Stomach (tissue), 9 donors: ENCODE measurements around the gene FOXC2. TPM values are rescaled to one million over a fixed set of nuclear protein-coding genes. Genes with fewer than 3 reads are reported as not detected.

Experiments
- DNase-seq, 2 donors: peaks; one replicate each; pipeline versions ENCODE4 v3.0.0 to v3.0.0-alpha.2; 2013 to 2019
- H3K27ac ChIP-seq, 5 donors: fragments of 200-600 bp in 4 of 5; sonication (generic) in 4 of 5; one replicate each; pipeline ENCODE4 v1.5.1; 2013 to 2019; ENCODE audit warnings: mild to moderate bottlenecking in 1 of 5, moderate library complexity in 1 of 5
- H3K27me3 ChIP-seq, 3 donors: fragments of 200-600 bp; sonication (generic); one replicate each; pipeline ENCODE4 v1.5.1; 2017 to 2019; ENCODE audit warnings: mixed run types in 1 of 3
- H3K36me3 ChIP-seq, 4 donors: fragments of 200-600 bp; sonication (generic); 1 replicate in 3 of 4; 2 replicates in 1 of 4; pipeline ENCODE4 v1.5.1; 2016 to 2019
- H3K4me1 ChIP-seq, 4 donors: fragments of 200-600 bp; sonication (generic); one replicate each; pipeline ENCODE4 v1.5.1; 2016 to 2019
- H3K4me3 ChIP-seq, 4 donors: fragments of 200-600 bp; sonication (generic) in 3 of 4; one replicate each; pipeline ENCODE4 v1.5.1; 2016 to 2019; ENCODE audit warnings: mild to moderate bottlenecking in 1 of 4
- H3K9me3 ChIP-seq, 4 donors: fragments of 200-600 bp; sonication (generic); one replicate each; pipeline ENCODE4 v1.5.1; 2016 to 2019
- EP300 ChIP-seq: sonication (generic); formaldehyde crosslinking; IDR thresholded peaks from one replicate; pipeline ENCODE4 v1.6.1; 2017; ENCODE audit warnings: antibody characterized with exemption
- POLR2A ChIP-seq, 4 donors: fragments of 450-650 bp; IDR thresholded peaks; one replicate each; pipeline ENCODE4 v1.6.1; 2016; ENCODE audit warnings: antibody characterized with exemption in 4 of 4, control low read depth in 2 of 4, mild to moderate bottlenecking in 1 of 4, moderate library complexity in 1 of 4
- POLR2AphosphoS5 ChIP-seq, 3 donors: sonication (generic); formaldehyde crosslinking; IDR thresholded peaks; one replicate each; pipeline ENCODE4 v1.6.1; 2016; ENCODE audit warnings: antibody characterized with exemption in 3 of 3
- WGBS, 5 donors: extraction: QIAGEN DNeasy Blood & Tissue Kit in 3 of 5; methylation state at CpG; one replicate each; pipeline versions ENCODE4 v1.1.5 to v1.1.7; 2013 to 2018; 5-methylcytosine and 5-hydroxymethylcytosine counted together
- intact Hi-C: fragments of 100-400 bp; cut with DNase I; formaldehyde crosslinking; loops from one replicate; pipeline ENCODE4 v1.15.1; 2023; ENCODE audit warnings: low total_unique reads
- polyA plus RNA-seq, 3 donors: library from polyadenylated mRNA; stranded (reverse); fragments of 200-250 nt; gene quantifications; one replicate each; pipeline ENCODE4 v1.2.3, GENCODE V29; 2013
- total RNA-seq, 5 donors: library from RNA; depleted of rRNA; stranded (reverse); fragments of >200 nt; gene quantifications; one replicate each; pipeline versions ENCODE4 v1.1.0 to v1.2.3, GENCODE V29; 2014 to 2016
- TF ChIP-seq, protein P1 (sequence below), 7 experiments: fragments of 450-650 bp in 4 of 7; fragments of 200-600 bp in 3 of 7; sonication (generic) in 3 of 7; IDR thresholded peaks; one replicate each; pipeline ENCODE4 v1.5.1; 2016 to 2019; ENCODE audit warnings: antibody characterized with exemption in 7 of 7, control low read depth in 2 of 7, mild to moderate bottlenecking in 1 of 7
- donor health status: healthy with polysubstance abuse.
- donor health status: Bipolar disorder and iron deficiency.
- donor health status: healthy.

FOXC2 gene
- total and polyA plus RNA-seq, 8 donors, result 0.08 to 0.18 (median 0.12) TPM; not detected in 5

DNA sequence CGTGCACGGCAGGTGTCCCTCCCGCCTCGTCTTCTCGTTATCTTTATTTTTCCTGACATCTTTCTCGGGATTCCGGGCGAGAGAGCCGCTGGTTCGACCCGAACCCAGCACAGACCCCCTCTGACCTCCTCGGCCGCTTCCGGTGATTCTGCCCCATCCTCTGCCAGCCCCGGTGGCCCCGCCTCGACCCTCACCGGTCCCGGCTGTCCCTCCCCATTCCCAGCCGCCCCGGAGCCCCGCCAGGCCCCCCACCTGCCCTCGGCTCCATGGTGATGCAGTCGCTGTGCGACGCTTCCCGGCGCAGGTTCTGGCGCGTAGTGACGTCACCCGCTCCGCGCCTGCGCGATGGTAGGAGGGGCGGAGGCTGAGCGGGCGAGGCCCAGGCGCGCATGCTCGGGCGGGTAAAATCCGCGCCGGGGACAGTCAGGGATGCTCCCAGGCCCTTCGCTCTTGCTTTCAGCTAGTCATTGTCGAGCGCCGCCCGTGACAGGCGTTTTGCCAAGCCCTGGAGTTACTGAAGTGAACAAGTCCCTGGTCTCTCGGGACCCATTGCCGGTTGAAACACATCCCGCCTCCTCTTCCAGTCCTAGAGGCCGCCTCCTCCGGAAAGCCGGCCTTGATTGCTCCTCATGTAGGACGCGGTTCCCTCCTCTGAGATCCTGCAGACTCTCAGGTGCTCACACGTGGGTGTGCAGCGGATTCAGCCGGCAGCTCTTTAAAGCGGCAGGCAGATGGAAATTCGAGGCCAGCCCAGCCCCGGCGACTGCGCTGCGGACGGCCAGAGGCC, 11.5 kb upstream of the FOXC2 start, which contains the start of gene MTHFSD:
Gene MTHFSD (minus strand): TSS at position 319 of the 787 bp plus-strand sequence. CDS start 51 bp downstream, at position 268.
- WGBS, 5 donors, result 2 to 7% (median 4%) methylated on average over 49 to 70 of the region's 70 CpGs
- TF ChIP-seq, protein P1, sequence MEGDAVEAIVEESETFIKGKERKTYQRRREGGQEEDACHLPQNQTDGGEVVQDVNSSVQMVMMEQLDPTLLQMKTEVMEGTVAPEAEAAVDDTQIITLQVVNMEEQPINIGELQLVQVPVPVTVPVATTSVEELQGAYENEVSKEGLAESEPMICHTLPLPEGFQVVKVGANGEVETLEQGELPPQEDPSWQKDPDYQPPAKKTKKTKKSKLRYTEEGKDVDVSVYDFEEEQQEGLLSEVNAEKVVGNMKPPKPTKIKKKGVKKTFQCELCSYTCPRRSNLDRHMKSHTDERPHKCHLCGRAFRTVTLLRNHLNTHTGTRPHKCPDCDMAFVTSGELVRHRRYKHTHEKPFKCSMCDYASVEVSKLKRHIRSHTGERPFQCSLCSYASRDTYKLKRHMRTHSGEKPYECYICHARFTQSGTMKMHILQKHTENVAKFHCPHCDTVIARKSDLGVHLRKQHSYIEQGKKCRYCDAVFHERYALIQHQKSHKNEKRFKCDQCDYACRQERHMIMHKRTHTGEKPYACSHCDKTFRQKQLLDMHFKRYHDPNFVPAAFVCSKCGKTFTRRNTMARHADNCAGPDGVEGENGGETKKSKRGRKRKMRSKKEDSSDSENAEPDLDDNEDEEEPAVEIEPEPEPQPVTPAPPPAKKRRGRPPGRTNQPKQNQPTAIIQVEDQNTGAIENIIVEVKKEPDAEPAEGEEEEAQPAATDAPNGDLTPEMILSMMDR (IDR thresholded peaks at IDR 0.05), result no peak
- TF ChIP-seq POLR2AphosphoS5 (IDR thresholded peaks at IDR 0.05), result peak; percentile 77 to 98 (median 95)
- Histone ChIP-seq H3K27me3 (peaks cover 0 to 32% (median 4%) of the 10 kb centered on the region in 3 donors), H3K9me3 (no peaks in the 10 kb centered on the region), H3K4me1 (peaks cover 8 to 38% (median 27%) of the 10 kb centered on the region in 4 donors), H3K4me3 (peak within 1 kb of the TSS; percentile 60 to 84 (median 75)), H3K27ac (peak within 1 kb of the TSS; percentile 83 to 94 (median 90)), H3K36me3 (peaks cover 0 to 27% (median 24%) of the 10 kb centered on the region in 4 donors)
- intact Hi-C loops, result no loop called here
- DNase-seq, result peak; percentile 94 to 98

DNA sequence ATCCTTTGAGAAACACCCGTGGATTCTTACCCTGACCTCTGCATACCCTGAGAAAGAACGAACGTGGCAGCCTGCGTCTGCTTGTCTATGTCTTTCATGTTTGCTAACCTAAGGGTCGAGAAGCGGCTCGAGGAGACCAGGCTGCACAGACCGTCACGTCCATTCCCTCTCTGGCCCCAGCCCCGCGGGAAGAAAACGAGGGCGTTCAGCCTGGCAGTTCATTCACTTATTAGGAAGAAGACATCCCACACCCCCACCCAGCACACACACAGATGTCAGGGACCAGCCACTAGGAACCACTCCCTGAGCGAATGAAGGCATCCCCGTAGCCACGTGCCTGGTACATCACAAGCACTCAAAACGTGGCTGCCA, 10.9 kb upstream of the FOXC2 start:
- Histone ChIP-seq H3K36me3 (peaks cover 0 to 21% (median 18%) of the 10 kb centered on the region in 4 donors), H3K27ac (peak overlapping the region in 4 of 5 donors; percentile 83 to 94 (median 91)), H3K4me1 (peaks cover 8 to 38% (median 27%) of the 10 kb centered on the region in 4 donors), H3K4me3 (peak overlapping the region; percentile 60 to 84 (median 75)), H3K9me3 (no peaks in the 10 kb centered on the region), H3K27me3 (peaks cover 0 to 38% (median 5%) of the 10 kb centered on the region in 3 donors)
- 26 to 37% (median 33%) methylated on average over 16 to 17 of the region's 17 CpGs for WGBS, 5 donors
- TF ChIP-seq, protein P1 (IDR thresholded peaks at IDR 0.05), result no peak
- TF ChIP-seq POLR2AphosphoS5 (IDR thresholded peaks at IDR 0.05), result no peak
- no peak for TF ChIP-seq EP300
- TF ChIP-seq POLR2A (IDR thresholded peaks at IDR 0.05), result no peak
- intact Hi-C loops, result no loop called here
- DNase-seq, result no peak

DNA sequence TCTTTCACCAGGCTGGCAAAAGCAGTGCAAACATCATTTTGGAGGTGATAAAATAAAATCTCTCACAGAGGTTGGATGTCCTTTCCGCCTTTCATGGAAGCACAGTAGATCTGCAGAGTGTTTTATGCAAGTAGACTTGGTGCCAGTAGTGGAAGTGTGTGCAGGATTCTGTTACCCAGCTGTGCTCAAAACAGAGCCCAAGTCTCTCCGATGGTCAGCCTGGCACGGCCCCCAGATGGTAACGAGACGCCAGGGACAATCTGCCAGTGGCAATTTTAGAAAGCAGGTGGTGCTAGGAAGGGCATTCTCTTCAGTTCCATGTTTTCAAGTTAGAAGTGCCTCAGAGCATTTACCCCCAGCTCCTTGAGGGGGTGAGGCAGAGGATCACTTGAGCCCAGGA, 10.1 kb upstream of the FOXC2 start:
- intact Hi-C loops, result no loop called here
- Histone ChIP-seq H3K4me1 (peaks cover 8 to 38% (median 27%) of the 10 kb centered on the region in 4 donors), H3K4me3 (no peak overlapping the region), H3K9me3 (no peaks in the 10 kb centered on the region), H3K27me3 (peaks cover 0 to 47% (median 9%) of the 10 kb centered on the region in 3 donors), H3K27ac (no peak overlapping the region), H3K36me3 (peaks cover 0 to 12% (median 9%) of the 10 kb centered on the region in 4 donors)
- no peak for TF ChIP-seq POLR2AphosphoS5 (IDR thresholded peaks at IDR 0.05)
- TF ChIP-seq, protein P1 (IDR thresholded peaks at IDR 0.05), result no peak
- no peak for TF ChIP-seq POLR2A (IDR thresholded peaks at IDR 0.05)
- TF ChIP-seq EP300, result no peak
- 65 to 82% (median 78%) methylated on average over 5 of the region's 5 CpGs for WGBS, 5 donors
- DNase-seq, result no peak

DNA sequence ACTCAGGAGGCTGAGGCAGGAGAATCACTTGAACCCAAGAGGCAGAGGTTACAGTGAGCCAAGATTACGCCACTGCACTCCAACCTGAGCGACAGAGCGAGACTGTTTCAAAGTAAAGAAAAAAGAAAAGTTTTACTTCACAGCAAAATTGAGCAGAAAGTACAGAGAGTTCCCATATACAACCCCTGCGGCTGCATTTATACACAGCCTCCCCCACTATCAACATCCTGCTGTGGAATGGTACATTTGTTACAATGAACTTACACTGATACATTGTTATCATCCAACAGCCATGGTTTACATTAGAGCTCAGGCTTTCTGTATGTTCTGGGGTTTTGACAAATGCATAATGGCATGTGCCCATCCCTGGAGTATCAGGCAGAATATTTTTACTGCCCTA, 9.0 kb upstream of the FOXC2 start:
- Histone ChIP-seq H3K27ac (no peak overlapping the region), H3K4me3 (no peak overlapping the region), H3K36me3 (peaks cover 0 to 4% (median 0%) of the 10 kb centered on the region in 4 donors), H3K4me1 (peaks cover 8 to 35% (median 27%) of the 10 kb centered on the region in 4 donors), H3K9me3 (no peaks in the 10 kb centered on the region), H3K27me3 (peaks cover 0 to 56% (median 9%) of the 10 kb centered on the region in 3 donors)
- 23 to 60% (median 56%) methylated on average over 4 of the region's 4 CpGs for WGBS, 5 donors
- DNase-seq, result no peak
- TF ChIP-seq EP300 (no peak), POLR2A (IDR thresholded peaks at IDR 0.05) (no peak), POLR2AphosphoS5 (IDR thresholded peaks at IDR 0.05) (no peak)
- TF ChIP-seq, protein P1 (IDR thresholded peaks at IDR 0.05), result no peak
- intact Hi-C loops, result no loop called here
